ENCODE data around the gene GRIN1.

- TF ChIP-seq CTCF (IDR thresholded peaks at IDR 0.05) (no peak), POLR2A (IDR thresholded peaks at IDR 0.05; ENCODE audit: low read depth) (no peak), POLR2AphosphoS5 (IDR thresholded peaks at IDR 0.05) (no peak), EP300 (IDR thresholded peaks at IDR 0.05) (no peak)
Measured at GRCh38 chr9:137167747-137168572, 29.0 kb downstream of the GRIN1 start.

All from esophagus muscularis mucosa (tissue), 4 donors.